T-helper 1 cell treated with Interleukin-12 subunit alpha and Interleukin-12 subunit beta and Interleukin-4 antibody, amounts not matched to agents 30 ng/mL and 1 ng/mL, for 36 hours (primary cell): ENCODE results near the gene APCDD1. TPM values are rescaled to one million over a fixed set of nuclear protein-coding genes. Genes with fewer than 3 reads are reported as not detected.

ENCODE experiments used
- intact Hi-C: fragments of 100-400 bp; cut with micrococcal nuclease; formaldehyde crosslinking; loops from one replicate; pipeline ENCODE4 v1.15.1; 2024
- total RNA-seq: library from RNA; stranded (reverse); gene quantifications from 2 replicates; pipeline ENCODE4 v1.2.3, GENCODE V29; 2022

Gene APCDD1
- total RNA-seq, 1 donor from 2014 or later = not detected

DNA sequence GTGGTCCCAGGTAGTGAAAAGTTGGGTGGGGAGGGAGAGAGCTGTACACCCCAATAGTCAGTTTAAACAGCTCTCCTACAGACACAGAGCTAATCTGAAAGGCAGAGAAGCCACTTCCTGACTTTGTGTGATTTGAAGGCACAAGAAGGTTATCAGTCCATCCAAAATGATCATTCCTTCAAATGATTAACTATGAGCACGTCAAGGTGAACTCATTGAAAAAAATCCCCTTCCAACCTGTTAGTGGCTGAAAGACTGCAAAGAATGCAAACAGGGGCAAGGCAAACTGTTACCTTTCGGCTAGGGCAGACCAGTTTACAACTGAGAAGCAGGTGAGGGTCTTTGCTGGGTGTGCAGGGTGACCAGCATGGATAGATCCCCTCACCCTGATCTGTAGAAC lies 22.8 kb upstream of the APCDD1 start:
- intact Hi-C loops = no loop called here

DNA sequence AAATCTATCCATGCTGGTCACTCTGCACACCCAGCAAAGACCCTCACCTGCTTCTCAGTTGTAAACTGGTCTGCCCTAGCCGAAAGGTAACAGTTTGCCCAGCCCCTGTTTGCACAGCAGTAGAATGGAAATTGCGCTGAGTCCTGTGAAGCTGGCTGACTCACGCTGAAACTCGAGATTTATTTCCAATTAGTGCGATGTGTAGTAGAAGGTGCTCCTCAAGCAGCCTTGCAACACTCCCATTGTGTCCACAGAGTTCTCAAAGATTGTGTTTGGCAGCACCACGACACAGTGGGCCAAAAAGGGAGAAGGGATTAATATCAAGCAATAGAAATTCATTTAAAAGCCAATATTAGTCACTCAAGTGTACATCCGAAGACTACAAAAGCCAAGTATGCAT lies 21.7 kb upstream of the APCDD1 start:
- intact Hi-C loops = no loop called here

DNA sequence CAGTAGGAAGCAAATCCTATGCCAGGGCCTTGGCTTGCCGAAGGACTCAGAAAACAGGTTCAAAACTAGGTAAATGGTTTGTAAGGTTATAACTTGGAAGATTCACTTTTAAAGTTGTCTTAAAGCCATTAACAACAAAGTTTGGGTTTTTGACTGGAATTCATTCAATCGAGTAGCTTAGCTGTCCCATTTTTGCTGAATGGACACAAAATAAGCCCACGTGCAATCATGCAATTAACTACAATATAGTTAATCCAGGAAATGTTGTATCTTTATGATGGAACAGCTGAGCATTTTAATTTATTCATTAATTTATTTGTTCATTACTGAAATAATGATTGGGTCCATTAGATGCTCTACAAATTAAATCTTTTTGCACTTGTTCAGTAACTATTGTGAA lies 18.3 kb upstream of the APCDD1 start:
- intact Hi-C loops = no loop called here

DNA sequence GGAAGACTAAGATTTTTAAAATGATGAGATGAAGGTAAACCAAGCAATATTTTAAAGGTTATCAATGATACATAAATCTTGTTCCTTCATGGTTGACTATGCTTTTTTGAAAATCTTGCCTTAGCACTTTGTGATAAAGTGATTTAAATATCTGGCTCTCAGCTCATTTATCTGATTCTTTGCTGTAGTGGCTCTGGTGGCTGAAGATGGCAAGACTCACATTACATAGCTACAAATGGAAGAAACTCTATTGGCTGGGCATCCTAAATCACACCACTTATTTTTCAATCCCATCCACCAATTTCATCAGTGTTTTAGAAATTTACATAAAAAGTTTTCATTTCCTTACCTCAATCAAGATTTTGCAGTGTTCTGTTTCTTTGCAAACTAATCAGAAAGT lies 16.6 kb upstream of the APCDD1 start:
- intact Hi-C loops = no loop called here

DNA sequence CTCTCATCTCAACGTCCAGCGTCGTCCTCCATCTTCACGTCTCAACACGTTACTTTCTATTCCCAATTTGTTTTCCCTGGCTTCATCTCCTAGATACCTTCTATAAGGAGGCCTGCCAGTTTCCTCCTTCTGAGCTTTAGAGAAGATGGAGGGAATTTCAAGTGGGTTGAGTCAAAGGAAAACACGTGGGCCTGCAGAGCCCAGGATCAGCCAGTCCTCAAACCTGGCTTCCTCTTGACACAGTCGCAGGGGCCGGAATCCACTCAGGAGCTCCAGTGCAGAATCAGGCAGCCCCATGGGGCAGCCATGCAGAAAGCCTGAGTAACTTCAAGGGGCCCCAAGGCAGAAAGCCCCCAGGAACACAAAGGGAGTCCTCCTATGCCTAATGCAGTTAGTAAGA lies 14.5 kb upstream of the APCDD1 start:
- intact Hi-C loops = no loop called here

DNA sequence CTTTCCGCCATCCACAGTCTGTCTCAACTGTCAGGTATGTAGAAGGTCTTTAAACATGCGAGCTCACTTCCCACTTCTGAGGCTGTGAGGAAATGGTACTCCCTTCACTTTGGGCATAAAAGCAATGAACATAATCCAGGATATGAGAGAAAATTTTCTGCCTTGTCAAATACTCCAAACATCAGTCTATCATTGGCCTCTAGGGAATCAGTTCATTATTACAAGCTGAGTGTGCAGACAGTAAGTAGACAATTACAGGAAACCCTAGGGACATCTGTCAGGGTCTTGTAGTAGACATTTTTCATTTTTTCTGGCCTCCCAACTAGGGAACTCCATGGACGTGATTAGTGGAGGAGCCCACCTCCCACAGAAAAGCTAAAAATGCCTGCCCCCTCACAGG lies 13.6 kb upstream of the APCDD1 start:
- intact Hi-C loops = no loop called here

DNA sequence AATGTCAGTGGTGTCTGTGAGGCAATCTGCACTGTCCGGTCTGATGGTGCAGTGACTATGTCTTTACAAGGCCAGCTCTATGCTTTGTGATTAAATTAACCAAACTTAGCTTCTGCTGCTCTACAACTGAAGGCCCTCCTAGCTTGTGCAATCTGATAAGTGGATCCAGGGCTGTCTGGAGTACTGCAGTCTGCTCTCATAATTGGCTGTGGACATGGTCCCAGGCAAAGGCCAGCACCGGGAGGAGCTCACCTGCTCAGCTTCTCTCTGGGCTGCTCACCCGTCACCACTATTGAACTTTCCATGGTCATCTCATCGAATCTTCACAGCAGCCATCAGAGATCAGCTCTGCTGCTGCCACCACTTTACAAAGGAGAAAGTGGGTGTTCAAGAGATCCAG lies 13.0 kb upstream of the APCDD1 start:
- intact Hi-C loops = no loop called here

DNA sequence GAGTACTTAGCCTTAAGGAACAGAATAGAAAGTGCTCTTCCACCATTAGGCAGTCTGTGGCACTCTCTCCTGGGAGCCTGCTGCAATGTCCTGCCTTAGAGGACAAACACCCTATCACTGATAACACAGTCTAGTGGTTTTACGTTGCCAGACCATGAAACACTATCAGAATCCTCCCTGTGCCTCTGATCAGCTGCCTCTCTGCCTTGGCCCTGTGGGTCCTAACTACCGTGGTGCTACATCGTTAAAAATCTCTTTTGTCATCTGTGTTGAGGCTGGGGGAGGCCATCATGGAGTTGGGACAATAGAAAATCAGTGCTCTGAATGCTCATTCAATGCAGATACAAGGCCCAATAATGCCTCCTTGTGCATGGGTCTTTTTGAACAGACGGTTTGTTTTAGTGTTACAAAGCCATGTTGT lies 11.9 kb upstream of the APCDD1 start:
- intact Hi-C loops = no loop called here

DNA sequence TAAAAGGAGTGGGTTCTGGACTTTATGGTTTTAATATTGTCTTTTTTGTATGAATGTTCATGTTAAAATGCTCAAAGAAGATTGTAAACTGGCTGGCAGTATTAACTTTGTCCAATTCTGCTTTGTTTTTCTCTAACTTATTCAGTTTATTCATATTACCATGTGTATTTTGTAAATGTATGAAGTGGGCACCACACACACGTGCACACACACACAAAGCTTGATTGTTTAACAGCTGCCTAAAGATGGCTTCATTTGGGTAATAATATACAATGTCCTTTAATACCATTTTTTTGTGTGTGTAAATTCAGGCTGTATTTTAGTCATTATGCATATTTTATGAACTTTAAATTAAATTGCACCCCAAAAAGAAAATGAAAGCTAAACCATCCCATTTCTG lies 11.4 kb upstream of the APCDD1 start:
- intact Hi-C loops = no loop called here

DNA sequence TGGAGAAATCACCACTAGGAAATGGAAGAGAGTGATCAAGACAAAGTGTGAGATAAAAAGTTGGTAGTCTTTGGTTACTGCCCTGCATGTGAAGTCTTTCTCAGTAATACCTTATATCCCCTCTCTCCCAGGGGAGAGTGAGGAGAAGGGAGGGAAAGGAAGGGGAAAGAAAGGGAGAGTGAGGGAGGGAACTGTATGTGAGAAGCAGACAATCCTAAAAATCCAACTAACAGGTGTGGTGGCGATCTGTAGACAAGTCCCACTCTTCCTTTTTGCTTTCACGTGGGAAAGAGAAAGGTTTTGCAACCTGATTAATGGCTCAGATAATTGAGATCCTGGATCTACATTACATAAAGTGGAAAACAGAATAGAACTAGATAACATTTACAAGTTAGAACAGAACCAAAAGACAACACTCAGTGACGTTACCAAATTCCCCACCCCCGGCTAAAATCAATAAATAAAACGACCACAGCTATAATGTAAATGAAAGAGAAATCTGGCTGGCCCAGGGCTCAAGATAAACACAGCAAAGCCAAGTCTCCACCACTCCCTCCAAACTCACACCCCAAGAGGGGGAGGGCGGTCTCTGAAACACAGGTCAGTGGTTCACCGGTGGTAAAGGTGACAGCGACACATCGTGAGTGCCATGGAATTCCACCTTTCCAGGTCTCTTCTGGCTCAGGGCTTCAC lies 10.0 kb upstream of the APCDD1 start:
- intact Hi-C loops = no loop called here

DNA sequence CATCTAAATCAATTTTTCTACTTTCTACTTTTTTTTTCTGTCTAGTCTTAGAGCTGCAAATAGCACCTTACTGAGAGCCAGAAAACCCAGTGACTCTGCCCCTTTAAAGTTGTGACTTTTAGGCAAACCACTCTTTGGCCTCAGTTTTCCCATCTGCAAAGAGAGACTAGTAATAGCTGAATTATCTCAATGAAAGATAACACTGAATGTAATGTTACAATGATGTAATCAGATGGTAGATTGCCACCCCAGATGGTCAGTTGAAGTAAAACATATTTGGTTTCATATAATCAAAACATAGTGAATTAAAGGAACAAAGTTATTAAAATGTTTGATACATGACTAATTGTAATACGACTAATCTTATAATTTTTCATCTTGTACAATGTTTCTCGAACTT lies 5.0 kb upstream of the APCDD1 start:
- intact Hi-C loops = no loop called here

DNA sequence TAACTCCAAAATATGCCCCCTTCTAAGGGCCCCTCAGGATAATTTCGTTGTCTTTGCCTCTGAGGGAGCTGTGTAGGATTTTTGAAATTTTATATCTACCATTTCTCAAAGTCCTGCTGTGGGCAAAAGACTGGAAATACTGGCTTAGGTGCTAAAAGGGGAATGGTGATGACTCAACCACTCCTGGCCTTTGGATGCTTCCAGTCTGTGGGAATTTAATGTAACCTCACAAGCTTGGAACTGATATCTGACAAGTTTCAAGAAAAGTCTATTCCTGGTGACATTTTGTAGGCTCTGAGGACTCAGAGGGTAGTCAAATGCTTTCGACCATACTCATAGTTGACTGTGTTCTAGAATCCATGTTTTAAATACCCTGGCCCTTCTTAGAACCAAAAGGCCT lies 3.4 kb upstream of the APCDD1 start:
- intact Hi-C loops = no loop called here

DNA sequence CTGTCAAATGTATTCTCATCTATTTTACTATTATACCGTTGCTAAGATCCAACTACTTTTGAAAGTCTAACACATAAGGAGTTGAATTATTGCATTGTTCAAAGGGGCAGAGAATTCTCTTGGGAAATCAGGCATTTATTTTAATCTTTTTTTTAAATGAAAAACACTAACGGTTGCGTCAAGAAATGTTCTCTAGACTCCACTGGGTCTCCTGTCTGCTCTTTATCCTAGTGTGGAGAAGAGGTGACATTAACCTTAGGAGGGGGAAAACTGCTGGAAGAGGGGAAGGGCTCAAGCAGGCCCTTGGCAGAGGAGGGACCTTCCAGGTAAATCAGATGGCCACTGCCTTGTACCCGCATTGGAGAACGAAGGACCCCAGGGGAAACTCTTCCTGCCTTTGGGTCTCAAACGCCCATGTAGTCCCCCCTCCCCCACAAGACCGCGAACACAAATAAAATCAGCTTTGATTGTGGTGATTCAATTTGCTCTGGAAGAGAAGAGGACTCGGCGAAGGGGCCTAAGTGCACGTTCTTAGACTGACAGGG lies 1.1 kb upstream of the APCDD1 start:
- intact Hi-C loops = no loop called here

DNA sequence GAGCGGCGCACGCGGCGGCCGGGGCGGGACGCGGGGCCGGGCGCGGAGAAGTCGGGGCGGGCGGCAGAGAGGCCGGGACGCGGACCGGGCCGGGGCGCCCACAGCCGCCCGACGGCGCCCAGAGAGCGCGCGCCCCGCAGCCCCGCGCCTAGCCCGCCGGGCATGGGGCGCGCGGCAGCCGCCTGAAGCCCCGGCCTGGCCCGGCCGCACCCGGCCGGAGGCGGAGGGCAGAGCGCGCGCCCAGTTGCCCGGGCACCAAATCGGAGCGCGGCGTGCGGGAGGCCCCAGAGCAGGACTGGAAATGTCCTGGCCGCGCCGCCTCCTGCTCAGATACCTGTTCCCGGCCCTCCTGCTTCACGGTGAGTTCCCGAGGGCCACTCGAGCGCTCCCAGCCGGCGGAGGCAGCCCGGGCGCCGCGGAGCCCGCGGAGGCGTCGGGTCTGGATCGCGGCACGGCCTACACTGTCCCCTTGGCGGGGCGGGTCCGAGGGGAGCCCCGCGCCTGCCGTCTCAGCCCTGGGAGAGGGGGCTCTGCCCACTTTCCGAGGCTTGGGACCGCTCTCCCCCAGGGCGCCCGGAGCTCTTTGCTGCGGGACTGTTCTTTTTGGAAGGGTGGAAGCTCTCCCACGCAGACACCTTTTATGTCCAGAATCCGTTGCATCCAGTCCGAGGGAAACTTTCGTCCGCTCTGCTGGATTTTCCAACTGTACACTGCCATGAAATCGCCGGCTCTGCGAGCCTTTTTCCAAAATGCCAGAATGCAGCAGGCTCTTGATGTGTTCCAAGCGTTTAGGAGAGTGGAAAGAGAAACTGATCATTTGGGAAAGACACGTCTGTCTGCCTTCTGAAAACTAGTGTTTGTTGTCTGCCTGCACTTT lies 484 bp downstream of the APCDD1 start:
- intact Hi-C loops = no loop called here

DNA sequence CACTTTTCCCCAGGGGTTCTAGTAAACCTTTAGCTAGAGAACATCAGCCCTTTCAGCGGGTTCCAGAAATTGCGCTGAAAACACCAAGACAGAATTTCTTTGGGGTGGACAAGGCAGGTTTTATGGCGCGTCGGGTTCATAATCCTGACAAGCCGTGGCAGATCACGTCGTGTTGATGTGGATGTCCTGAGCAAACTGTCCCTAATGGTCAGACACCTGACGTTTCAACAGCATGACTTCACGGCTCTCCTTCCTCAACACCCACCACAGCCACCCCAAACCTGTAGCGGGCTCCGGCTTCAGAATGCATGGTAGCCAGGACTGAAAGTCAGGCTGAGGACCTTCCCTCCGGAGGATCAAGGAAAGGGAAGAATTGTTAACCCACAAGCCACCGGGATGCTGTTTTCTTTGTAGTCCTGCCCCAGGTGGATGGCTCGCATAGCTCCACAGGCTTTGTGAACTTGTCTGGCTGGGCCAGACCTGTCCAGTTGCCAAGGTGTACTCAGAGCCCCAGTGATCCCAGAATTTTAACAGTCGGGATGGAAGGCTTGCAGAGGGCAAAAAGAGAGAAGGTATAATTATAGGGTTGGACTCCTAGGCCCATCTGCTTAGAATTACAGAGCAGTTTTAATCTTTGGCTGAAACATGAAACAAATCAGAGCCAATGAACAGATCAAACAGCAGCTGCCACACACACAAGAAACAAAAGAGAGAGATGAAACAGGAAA lies 1.5 kb downstream of the APCDD1 start:
- intact Hi-C loops = no loop called here

DNA sequence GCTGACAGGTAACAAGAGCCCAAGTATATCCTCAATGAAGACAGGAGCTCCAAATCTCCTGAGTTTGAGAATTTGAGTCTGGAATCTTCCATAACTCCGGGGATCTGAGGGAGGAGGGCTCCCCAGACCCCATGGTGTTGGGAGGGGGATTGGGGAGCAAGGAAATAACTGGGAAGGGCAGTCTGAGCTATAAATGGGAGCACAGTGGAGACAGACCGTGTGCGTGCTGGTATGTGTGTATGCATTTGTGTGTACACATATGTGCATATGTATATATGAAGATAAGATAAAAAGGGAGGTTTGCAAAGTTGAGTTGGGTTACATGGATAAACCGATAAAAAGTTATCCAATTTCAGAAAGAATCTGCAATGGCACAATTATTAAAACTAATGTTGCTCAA lies 2.3 kb downstream of the APCDD1 start:
- intact Hi-C loops = no loop called here

DNA sequence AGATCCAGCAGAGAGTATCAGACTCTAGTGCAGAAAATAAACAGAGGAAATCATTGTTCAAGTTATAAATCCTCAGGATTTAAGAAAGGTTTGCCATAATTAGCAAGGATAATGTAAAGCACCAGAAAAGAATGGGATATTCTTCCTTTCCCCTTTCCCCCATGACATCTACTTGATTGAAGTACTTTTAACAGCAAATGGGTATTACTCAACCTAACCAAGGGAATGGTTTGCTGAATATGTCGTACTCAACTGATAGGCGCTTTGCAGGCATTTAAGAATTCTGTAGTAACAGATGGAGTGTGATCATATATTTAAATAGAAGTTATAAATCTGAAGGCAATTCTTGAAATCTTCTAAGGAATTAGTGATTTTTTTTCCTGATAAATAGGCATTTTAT lies 2.7 kb downstream of the APCDD1 start:
- intact Hi-C loops = no loop called here

DNA sequence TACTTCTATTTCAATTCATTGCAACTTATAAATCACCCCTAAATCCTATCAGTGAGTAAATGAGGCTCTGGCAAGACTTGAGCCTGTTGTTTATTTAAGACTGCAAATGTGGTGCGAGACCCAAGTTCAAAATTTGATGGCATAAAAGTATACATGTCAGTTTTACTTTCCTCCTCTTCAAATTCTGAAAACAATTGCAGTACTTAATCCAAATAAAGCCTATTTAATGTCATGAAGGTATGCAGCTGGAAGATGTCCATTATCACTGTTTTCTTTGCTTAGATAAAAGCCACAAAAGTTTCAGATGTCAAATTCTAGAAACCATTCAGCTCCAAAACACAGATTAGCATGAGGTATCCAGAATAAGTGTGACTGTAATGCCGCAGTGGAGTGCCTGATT lies 3.3 kb downstream of the APCDD1 start:
- intact Hi-C loops = no loop called here

DNA sequence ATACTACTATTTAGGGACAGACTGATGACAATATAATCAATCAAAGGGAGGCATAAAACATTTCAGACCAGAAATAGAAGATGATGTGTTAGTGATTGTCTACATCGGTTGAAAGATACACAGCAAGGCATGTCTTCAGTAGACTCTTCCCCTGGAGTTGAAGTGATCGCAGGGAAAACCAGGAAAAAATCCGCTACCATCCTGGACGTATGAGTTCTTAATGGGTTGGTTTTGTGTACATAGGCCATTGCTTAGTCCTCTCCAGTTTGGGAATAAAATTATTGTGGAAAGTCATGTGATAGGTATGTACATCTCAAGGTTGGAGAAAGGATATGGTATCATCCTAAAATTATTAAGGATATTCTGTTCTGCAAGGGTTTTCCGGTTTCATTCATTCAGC lies 4.3 kb downstream of the APCDD1 start:
- intact Hi-C loops = no loop called here

DNA sequence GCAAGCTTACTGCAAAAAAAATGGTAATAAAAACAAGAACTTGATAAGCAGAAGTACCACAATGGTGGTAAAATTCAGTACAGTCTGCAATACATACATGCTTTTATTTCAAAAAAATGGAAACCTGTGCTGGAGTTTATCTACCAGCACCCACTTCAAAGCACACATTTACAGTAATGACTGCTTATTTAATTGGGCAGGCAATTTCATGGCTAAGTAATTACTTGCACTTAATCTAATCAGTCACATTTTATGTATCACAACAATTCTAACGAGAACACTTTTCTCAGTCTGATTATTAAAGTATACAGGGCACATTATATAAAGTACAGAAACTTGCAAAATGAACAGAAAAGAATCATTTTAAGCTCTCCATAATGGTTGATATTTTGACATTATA lies 5.2 kb downstream of the APCDD1 start:
- intact Hi-C loops = no loop called here

DNA sequence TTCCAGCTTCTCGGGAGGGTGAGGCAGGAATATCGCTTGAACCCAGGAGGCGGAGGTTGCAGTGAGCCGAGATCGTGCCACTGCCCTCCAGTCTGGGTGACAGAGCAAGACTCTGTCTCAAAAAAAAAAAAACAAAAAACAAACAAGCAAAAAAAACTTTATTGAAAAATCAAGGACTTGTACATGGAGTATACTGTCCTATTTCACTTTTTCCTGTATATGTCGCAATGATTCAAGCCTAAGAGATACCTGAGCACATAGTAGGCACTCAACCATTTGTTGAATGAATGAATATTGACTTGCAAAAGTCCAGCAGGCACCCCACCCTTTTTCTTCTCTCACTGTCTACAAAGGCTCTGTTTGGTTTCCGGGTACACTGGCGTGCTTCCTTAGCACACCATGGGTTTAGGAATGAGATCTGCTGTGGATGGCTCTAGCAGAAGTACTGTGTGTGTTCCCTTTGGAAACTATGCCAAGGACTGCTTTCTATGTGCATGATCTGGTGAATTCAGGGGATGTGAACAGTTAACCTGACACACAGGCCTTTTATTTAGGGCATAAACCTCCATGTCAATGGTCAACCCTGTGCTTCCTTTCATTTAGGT lies 6.1 kb downstream of the APCDD1 start:
- intact Hi-C loops = no loop called here

DNA sequence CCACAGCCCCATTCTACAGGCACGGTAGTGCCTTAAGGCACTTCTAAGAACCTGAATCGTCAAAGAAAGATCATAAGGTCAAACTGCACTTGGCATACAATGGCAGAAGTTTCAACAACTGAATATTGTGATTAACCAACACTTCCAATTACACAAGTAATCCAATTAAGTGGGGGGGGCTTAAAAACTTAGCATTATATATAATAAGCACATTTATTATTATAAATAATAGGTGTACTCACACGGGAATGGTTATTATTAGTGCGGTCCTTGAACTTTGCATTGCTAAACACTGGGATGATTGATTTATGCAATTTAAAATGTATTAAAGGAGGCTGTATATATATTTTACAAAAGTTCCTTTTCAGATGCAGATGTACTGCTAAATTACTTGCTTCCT lies 7.6 kb downstream of the APCDD1 start:
- intact Hi-C loops = no loop called here
